ENCODE data around the gene KCNRG. TPM values are rescaled to one million over a fixed set of nuclear protein-coding genes. Genes with fewer than 3 reads are reported as not detected.
A peak's percentile ranks its signal among the peaks of the same experiment; 100 is the strongest.

The KCNRG gene
- total and polyA plus RNA-seq, 9 of the 15 experiments (the other 6 are each of a cell fraction or from before 2014, with no cell fraction given): 0.36 to 1.1 (median 0.53) TPM

GRCh38 chr13:49977992-49978391 lies 37.3 kb upstream of the KCNRG start:
- POLR2A ChIA-PET: no interaction called here
- TF ChIP-seq YY1 (IDR thresholded peaks at IDR 0.05; ENCODE audit: borderline replicate concordance in 1 of 3, control insufficient read depth in 1 of 3, extremely low read depth in 1 of 3, insufficient read depth in 3 of 3, insufficient read length in 1 of 3, insufficient replicate concordance in 2 of 3, low read depth in 1 of 3, low read length in 2 of 3) (peak in 1 of 3 experiments; percentile 59), ZNF217 (CRISPR knock-in tag; IDR thresholded peaks at IDR 0.05) (no peak), ZHX1 (conservative IDR thresholded peaks at IDR 0.05; ENCODE audit: low read length) (no peak)
- no peaks in the 10 kb centered on the region for H3K9me3 ChIP-seq (replicated peaks; ENCODE audit: control insufficient read depth, insufficient read depth, low read depth, low read length)
- in situ Hi-C loops (cut with MboI): loop anchor here (10.0 to 25.0 kb wide), 3 partner anchors 434 to 1087 kb away; no protein-coding TSS in a partner anchor
- peak overlapping the region in 1 of 2 experiments; percentile 58; a peak in 1 of 4 replicates for H3K9ac ChIP-seq (ENCODE audit: insufficient read depth in 1 of 2, low read depth in 2 of 2, low read length in 2 of 2)
- H3K4me1 ChIP-seq (replicated peaks in 1 of 2; ENCODE audit: control insufficient read depth in 2 of 2, insufficient read depth in 2 of 2, low read length in 2 of 2): no peaks in the 10 kb centered on the region; a peak in 3 of 5 replicates
- intact Hi-C loops (cut with micrococcal nuclease): loop anchor here (5.0 to 10.0 kb wide), 3 partner anchors 547 to 934 kb away; no protein-coding TSS in a partner anchor
- no peaks in the 10 kb centered on the region for H3K36me3 ChIP-seq (ENCODE audit: control insufficient read depth, insufficient read depth, low read length)
- H2AFZ ChIP-seq (ENCODE audit: low read depth, low read length): peak overlapping the region; percentile 67
- DNase-seq (ENCODE audit: extremely low read depth in 1 of 4, low spot score in 3 of 4) (peak in 1 of 4 experiments; percentile 11), ATAC-seq (no peak; the same call in none of the 3 replicates), FAIRE-seq (no peak)
- CTCF ChIA-PET (ENCODE audit: low intra/inter-chr PET ratio): no interaction called here
- H3K27ac ChIP-seq (ENCODE audit: extremely low read depth, low read depth, low read length): no peak overlapping the region
- 58% methylated on average over 2 of the region's 3 CpGs for WGBS (ENCODE audit: insufficient coverage, low coverage, missing lambda C conversion rate)
- H3K27me3 ChIP-seq (ENCODE audit: control insufficient read depth in 2 of 2, insufficient read depth in 2 of 2, low read length in 2 of 2): no peaks in the 10 kb centered on the region
- no peaks in the 10 kb centered on the region for H3K9me1 ChIP-seq (ENCODE audit: control insufficient read depth, insufficient read depth, low read length)
- no TSS peak for BruUV-seq (replicated peaks)
- H3K79me2 ChIP-seq (ENCODE audit: control insufficient read depth, insufficient read depth, low read length): no peaks in the 10 kb centered on the region
- H4K20me1 ChIP-seq (replicated peaks; ENCODE audit: control insufficient read depth, insufficient read depth, low read length): no peaks in the 10 kb centered on the region
- H3K4me2 ChIP-seq (ENCODE audit: insufficient read depth, low read length): no peak overlapping the region
- no peak overlapping the region for H3K4me3 ChIP-seq
